Neural cell (in vitro differentiated cells): ENCODE data around the gene C1orf210. TPM values are rescaled to one million over a fixed set of nuclear protein-coding genes. Genes with fewer than 3 reads are reported as not detected.

Experiments
- H2AFZ ChIP-seq: fragments of 200-600, 300-800 bp; sonication (generic), shearing (Covaris generic); 2 replicates; pipeline ENCODE4 v1.6.0; 2014; ENCODE audit warnings: low read depth, mild to moderate bottlenecking, antibody characterized with exemption, low read length, moderate library complexity
- H3F3A ChIP-seq: fragments of 200-600 bp; shearing (Covaris generic); 2 replicates; pipeline ENCODE4 v1.6.1; 2016; ENCODE audit warnings: mild to moderate bottlenecking, moderate library complexity, mixed read lengths, antibody characterized with exemption, low read length; ENCODE audit not compliant: insufficient read depth, poor library complexity, severe bottlenecking
- H3K27ac ChIP-seq: fragments of 200-600, 300-800 bp; sonication (generic), shearing (Covaris generic); 2 replicates; pipeline ENCODE4 v1.5.1; 2014; ENCODE audit warnings: mild to moderate bottlenecking, low read length, moderate library complexity
- H3K27me3 ChIP-seq: fragments of 300-800, 200-600 bp; sonication (generic), shearing (Covaris generic); 2 replicates; pipeline ENCODE4 v1.6.0; 2014; ENCODE audit warnings: mild to moderate bottlenecking, low read depth, low read length, moderate library complexity; ENCODE audit not compliant: insufficient read depth
- H3K36me3 ChIP-seq: fragments of 300-800, 200-600 bp; sonication (generic), shearing (Covaris generic); 2 replicates; pipeline ENCODE4 v1.5.1; 2014; ENCODE audit warnings: mild to moderate bottlenecking, antibody characterized with exemption, low read length, moderate library complexity; ENCODE audit not compliant: insufficient read depth
- H3K4me2 ChIP-seq: fragments of 300-800, 200-600 bp; sonication (generic), shearing (Covaris generic); 2 replicates; pipeline ENCODE4 v1.6.0; 2014; ENCODE audit warnings: mild to moderate bottlenecking, low read length
- H3K4me3 ChIP-seq: fragments of 300-800, 200-600 bp; sonication (generic), shearing (Covaris generic); 2 replicates; pipeline ENCODE4 v1.5.1; 2014; ENCODE audit warnings: mild to moderate bottlenecking, low read length, moderate library complexity
- H3K79me2 ChIP-seq: fragments of 200-600 bp; shearing (Covaris generic); replicated peaks from 2 replicates; pipeline ENCODE4 v1.6.0; 2014; ENCODE audit warnings: mild to moderate bottlenecking, low read length, moderate library complexity; ENCODE audit not compliant: insufficient read depth
- H3K9ac ChIP-seq: fragments of 300-800, 200-600 bp; sonication (generic), shearing (Covaris generic); 2 replicates; pipeline ENCODE4 v1.6.1; 2016; ENCODE audit warnings: mild to moderate bottlenecking, low read length, mixed read lengths
- H3K9me2 ChIP-seq: fragments of 200-600 bp; shearing (Covaris generic); 2 replicates; pipeline ENCODE4 v1.6.1; 2016; ENCODE audit warnings: mild to moderate bottlenecking, low read length, mixed read lengths; ENCODE audit not compliant: insufficient read depth
- H3K9me3 ChIP-seq: fragments of 200-600, 300-800 bp; sonication (generic), shearing (Covaris generic); 2 replicates; pipeline ENCODE4 v1.6.1; 2016; ENCODE audit warnings: mild to moderate bottlenecking, mixed run types, low read length, moderate library complexity, mixed read lengths
- H4K20me1 ChIP-seq: fragments of 200-600 bp; shearing (Covaris generic); 2 replicates; pipeline ENCODE4 v1.6.1; 2016; ENCODE audit warnings: mild to moderate bottlenecking, mixed run types; ENCODE audit not compliant: insufficient read depth
- EP300 ChIP-seq: fragments of 450-650 bp; conservative IDR thresholded peaks from 2 replicates; pipeline ENCODE4 v1.6.1; 2014; ENCODE audit warnings: antibody characterized with exemption, mild to moderate bottlenecking, moderate library complexity; ENCODE audit not compliant: poor library complexity, severe bottlenecking
- EZH2 ChIP-seq: fragments of 200-600, 300-800 bp; shearing (Covaris generic), sonication (generic); IDR thresholded peaks from 2 replicates; pipeline ENCODE4 v1.6.1; 2014; ENCODE audit warnings: antibody characterized with exemption, low read length, borderline replicate concordance, mild to moderate bottlenecking; ENCODE audit not compliant: insufficient read depth, poor library complexity, severe bottlenecking
- MXI1 ChIP-seq: fragments of 450-650 bp; conservative IDR thresholded peaks from 2 replicates; pipeline ENCODE4 v1.6.1; 2014; ENCODE audit warnings: antibody characterized with exemption, mild to moderate bottlenecking; ENCODE audit not compliant: poor library complexity, severe bottlenecking
- POLR2AphosphoS5 ChIP-seq: IDR thresholded peaks from 2 replicates; pipeline ENCODE4 v1.6.1; 2012
- RAD21 ChIP-seq: fragments of 450-650 bp; conservative IDR thresholded peaks from 2 replicates; pipeline ENCODE4 v1.6.1; 2014; ENCODE audit warnings: antibody characterized with exemption, mild to moderate bottlenecking, moderate library complexity
- SMC3 ChIP-seq: fragments of 450-650 bp; conservative IDR thresholded peaks from 2 replicates; pipeline ENCODE4 v1.6.1; 2014; ENCODE audit warnings: antibody characterized with exemption, mild to moderate bottlenecking, moderate library complexity; ENCODE audit not compliant: poor library complexity
- TAF1 ChIP-seq: IDR thresholded peaks from 2 replicates; pipeline ENCODE4 v1.6.1; 2012; ENCODE audit warnings: low read depth
- polyA plus RNA-seq: library from polyadenylated mRNA; depleted of rRNA; stranded (reverse); fragments of >200 nt; gene quantifications from 2 replicates; pipeline ENCODE4 v1.2.3, GENCODE V29; 2014
- TF ChIP-seq, protein P1 (sequence below): IDR thresholded peaks from 2 replicates; pipeline ENCODE4 v1.6.1; 2012; ENCODE audit warnings: borderline replicate concordance
- TF ChIP-seq, protein P2 (sequence below): fragments of 450-650 bp; IDR thresholded peaks from 2 replicates; pipeline ENCODE4 v1.5.1; 2014; ENCODE audit warnings: antibody characterized with exemption, mild to moderate bottlenecking, moderate library complexity; ENCODE audit not compliant: poor library complexity, severe bottlenecking

C1orf210 gene
- polyA plus RNA-seq, 1 donor from 2014 or later = not detected

DNA sequence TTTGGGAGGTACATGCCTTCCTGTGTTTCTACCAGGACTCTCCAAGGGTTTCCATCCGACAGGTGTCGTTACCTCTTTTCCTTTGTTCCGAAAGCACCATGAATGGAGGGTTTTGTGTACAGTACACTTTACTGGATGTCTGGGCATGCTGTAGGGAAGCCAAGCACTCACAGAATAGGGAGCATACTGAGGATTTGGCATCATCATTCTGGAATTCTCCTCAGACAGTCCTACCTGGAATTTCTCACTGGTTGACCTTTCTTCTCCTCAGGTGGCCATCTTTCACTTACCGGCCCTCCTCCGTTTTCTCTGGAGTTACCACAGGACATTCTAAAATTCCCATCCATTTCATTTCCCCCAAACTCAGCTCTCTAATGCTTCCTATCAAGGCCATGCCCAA is 46.3 kb upstream of the C1orf210 start:
- Histone ChIP-seq H3K9ac (no peak overlapping the region), H3K4me2 (no peak overlapping the region), H3F3A (no peaks in the 10 kb centered on the region), H3K4me3 (no peak overlapping the region), H3K79me2 (no peaks in the 10 kb centered on the region), H3K27ac (no peak overlapping the region), H3K9me2 (no peaks in the 10 kb centered on the region), H3K27me3 (no peaks in the 10 kb centered on the region), H3K9me3 (peaks cover 5% of the 10 kb centered on the region), H2AFZ (no peak overlapping the region), H4K20me1 (no peaks in the 10 kb centered on the region), H3K36me3 (no peaks in the 10 kb centered on the region)
- TF ChIP-seq RAD21 (no peak), EZH2 (no peak), POLR2AphosphoS5 (no peak), SMC3 (no peak), EP300 (no peak), TAF1 (no peak), MXI1 (no peak)
- TF ChIP-seq, protein P1, sequence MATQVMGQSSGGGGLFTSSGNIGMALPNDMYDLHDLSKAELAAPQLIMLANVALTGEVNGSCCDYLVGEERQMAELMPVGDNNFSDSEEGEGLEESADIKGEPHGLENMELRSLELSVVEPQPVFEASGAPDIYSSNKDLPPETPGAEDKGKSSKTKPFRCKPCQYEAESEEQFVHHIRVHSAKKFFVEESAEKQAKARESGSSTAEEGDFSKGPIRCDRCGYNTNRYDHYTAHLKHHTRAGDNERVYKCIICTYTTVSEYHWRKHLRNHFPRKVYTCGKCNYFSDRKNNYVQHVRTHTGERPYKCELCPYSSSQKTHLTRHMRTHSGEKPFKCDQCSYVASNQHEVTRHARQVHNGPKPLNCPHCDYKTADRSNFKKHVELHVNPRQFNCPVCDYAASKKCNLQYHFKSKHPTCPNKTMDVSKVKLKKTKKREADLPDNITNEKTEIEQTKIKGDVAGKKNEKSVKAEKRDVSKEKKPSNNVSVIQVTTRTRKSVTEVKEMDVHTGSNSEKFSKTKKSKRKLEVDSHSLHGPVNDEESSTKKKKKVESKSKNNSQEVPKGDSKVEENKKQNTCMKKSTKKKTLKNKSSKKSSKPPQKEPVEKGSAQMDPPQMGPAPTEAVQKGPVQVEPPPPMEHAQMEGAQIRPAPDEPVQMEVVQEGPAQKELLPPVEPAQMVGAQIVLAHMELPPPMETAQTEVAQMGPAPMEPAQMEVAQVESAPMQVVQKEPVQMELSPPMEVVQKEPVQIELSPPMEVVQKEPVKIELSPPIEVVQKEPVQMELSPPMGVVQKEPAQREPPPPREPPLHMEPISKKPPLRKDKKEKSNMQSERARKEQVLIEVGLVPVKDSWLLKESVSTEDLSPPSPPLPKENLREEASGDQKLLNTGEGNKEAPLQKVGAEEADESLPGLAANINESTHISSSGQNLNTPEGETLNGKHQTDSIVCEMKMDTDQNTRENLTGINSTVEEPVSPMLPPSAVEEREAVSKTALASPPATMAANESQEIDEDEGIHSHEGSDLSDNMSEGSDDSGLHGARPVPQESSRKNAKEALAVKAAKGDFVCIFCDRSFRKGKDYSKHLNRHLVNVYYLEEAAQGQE = no peak
- TF ChIP-seq, protein P2, sequence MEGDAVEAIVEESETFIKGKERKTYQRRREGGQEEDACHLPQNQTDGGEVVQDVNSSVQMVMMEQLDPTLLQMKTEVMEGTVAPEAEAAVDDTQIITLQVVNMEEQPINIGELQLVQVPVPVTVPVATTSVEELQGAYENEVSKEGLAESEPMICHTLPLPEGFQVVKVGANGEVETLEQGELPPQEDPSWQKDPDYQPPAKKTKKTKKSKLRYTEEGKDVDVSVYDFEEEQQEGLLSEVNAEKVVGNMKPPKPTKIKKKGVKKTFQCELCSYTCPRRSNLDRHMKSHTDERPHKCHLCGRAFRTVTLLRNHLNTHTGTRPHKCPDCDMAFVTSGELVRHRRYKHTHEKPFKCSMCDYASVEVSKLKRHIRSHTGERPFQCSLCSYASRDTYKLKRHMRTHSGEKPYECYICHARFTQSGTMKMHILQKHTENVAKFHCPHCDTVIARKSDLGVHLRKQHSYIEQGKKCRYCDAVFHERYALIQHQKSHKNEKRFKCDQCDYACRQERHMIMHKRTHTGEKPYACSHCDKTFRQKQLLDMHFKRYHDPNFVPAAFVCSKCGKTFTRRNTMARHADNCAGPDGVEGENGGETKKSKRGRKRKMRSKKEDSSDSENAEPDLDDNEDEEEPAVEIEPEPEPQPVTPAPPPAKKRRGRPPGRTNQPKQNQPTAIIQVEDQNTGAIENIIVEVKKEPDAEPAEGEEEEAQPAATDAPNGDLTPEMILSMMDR = no peak

DNA sequence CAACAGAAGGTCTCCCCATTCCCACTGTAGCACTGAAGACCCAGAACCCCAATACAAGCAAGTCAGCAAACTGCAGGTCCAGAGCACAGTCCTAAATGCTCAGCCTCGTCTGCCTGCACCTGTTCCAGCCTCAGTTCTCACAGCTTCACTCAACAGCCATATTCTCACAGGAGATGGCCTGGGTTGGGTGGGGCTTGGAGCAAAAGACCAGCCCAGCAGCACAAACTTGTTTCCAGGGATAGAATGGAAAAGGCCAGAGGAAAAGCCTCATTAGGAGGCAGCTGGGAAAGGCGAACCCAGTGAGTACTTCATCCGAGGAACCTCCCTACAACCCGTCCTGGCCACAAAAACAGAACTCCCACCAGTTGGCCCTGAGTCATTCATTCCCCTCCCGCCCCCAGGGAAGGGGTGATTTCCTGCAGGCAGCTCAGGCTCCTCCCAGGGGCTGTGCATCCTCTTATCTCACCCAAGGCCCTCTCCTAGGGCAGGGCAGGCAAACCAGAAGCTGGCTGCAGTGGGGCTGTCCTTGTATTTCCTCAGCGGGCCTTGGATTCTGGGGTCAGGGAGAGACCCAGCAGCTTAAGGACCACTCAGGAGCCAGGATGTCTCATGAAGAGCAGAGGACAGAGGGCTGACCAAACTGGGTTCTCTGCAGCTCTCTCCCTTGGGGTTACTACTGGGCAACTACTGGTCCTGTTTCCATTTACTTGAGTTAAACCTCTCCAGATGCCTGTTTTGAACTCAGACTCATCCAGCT is 44.8 kb upstream of the C1orf210 start:
- Histone ChIP-seq H3K36me3 (no peaks in the 10 kb centered on the region), H2AFZ (no peak overlapping the region), H3K4me2 (no peak overlapping the region), H3K27ac (no peak overlapping the region), H4K20me1 (no peaks in the 10 kb centered on the region), H3K9me3 (peaks cover 5% of the 10 kb centered on the region), H3K79me2 (no peaks in the 10 kb centered on the region), H3K4me3 (no peak overlapping the region), H3F3A (no peaks in the 10 kb centered on the region), H3K27me3 (no peaks in the 10 kb centered on the region), H3K9ac (no peak overlapping the region), H3K9me2 (no peaks in the 10 kb centered on the region)
- TF ChIP-seq POLR2AphosphoS5 = no peak
- TF ChIP-seq, protein P2 = no peak
- TF ChIP-seq EZH2 = no peak
- no peak for TF ChIP-seq EP300
- no peak for TF ChIP-seq RAD21
